ENCODE data around the gene DENND1A.

Gene DENND1A

DNA sequence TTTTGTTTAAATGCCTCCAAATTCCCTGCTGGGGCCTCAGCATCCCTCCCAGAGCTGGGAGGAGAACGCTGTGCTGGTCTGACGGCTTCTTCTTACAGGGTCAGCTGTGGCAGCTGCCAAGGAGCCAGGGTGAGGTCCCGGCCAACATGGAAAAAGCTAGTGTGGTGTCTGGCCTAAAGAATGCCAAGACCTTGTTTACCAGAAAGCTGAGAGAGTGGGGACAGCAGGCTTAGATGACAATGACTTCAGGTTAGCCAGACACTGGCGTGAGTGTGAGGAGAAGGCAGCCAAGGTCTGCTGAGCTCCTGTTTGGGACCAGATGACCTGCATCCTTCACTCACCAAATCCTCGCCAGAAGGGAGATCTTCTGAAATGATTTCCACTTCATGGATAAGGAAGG lies 461.4 kb downstream of the DENND1A start:
- Histone ChIP-seq H3K79me1 (ENCODE audit: low read depth, low read length) (peaks cover 4% of the 10 kb centered on the region), H3K14ac (ENCODE audit: low read length) (no peak overlapping the region), H3K36me3 (replicated peaks in 1 of 2; ENCODE audit: control insufficient read depth in 2 of 2, insufficient read depth in 2 of 2, low read length in 2 of 2) (no peaks in the 10 kb centered on the region), H3K27ac (replicated peaks; ENCODE audit: low read length) (no peak overlapping the region), H3K9me3 (replicated peaks in 1 of 2; ENCODE audit: control insufficient read depth in 2 of 2, insufficient read depth in 1 of 2, low read depth in 1 of 2, low read length in 2 of 2) (no peaks in the 10 kb centered on the region), H3K9ac (ENCODE audit: low read depth, low read length, poor library complexity) (no peak overlapping the region), H4K91ac (ENCODE audit: low read depth, low read length, poor library complexity) (peak overlapping the region; percentile 38), H3K4ac (ENCODE audit: low read length) (no peak overlapping the region), H2BK5ac (ENCODE audit: low read length) (no peak overlapping the region), H3K4me1 (ENCODE audit: control insufficient read depth in 2 of 2, insufficient read depth in 1 of 2, low read depth in 1 of 2, low read length in 2 of 2) (peaks cover 24 to 27% of the 10 kb centered on the region in 2 donors), H3K23ac (ENCODE audit: low read depth, low read length, poor library complexity) (peak overlapping the region; percentile 52), H2AFZ (ENCODE audit: low read length) (no peak overlapping the region), H3K4me2 (ENCODE audit: insufficient read depth, low read length, poor library complexity, severe bottlenecking) (no peak overlapping the region), H3K18ac (ENCODE audit: low read length) (peak overlapping the region; percentile 18), H3K4me3 (ENCODE audit: low read length in 2 of 2) (no peak overlapping the region), H2AK5ac (ENCODE audit: low read depth, low read length) (no peak overlapping the region), H2BK15ac (ENCODE audit: low read length) (no peak overlapping the region), H4K8ac (ENCODE audit: low read depth, low read length) (no peak overlapping the region), H2BK120ac (ENCODE audit: low read depth, low read length) (no peak overlapping the region), H3K27me3 (ENCODE audit: control insufficient read depth in 3 of 3, insufficient read depth in 3 of 3, low read depth in 1 of 3, low read length in 3 of 3) (no peaks in the 10 kb centered on the region), H2BK12ac (ENCODE audit: low read length) (no peak overlapping the region)
- DNase-seq (ENCODE audit: low spot score): no peak
- WGBS, 2 donors (ENCODE audit: extremely low coverage in 2 of 2, insufficient read length in 2 of 2, insufficient replicate concordance in 1 of 2): no CpG with 5 or more reads among the region's 5 CpGs

DNA sequence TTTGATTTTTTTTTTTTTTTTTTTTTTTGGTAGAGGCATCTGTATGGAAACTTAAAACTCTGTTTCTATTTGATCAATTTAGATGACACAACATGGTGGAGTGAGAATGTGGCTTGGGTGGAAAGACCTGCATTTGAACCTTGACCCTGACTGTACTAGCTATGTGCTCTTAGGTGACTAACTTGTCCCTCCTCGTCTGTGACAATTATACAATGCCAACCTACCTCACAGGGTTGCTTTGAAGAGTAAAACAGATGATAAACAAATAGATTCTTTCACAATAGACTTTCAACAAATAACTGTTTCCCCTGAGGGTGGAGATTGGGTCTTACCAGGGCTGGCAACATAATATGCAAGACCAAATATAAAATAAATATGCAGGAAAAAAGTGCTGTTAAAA lies 464.6 kb downstream of the DENND1A start:
- H2AK5ac ChIP-seq (ENCODE audit: low read depth, low read length): no peak overlapping the region
- H3K4ac ChIP-seq (ENCODE audit: low read length): no peak overlapping the region
- H2BK5ac ChIP-seq (ENCODE audit: low read length): no peak overlapping the region
- H2AFZ ChIP-seq (ENCODE audit: low read length): no peak overlapping the region
- H3K79me1 ChIP-seq (ENCODE audit: low read depth, low read length): no peaks in the 10 kb centered on the region
- H3K4me1 ChIP-seq (ENCODE audit: control insufficient read depth in 2 of 2, insufficient read depth in 1 of 2, low read depth in 1 of 2, low read length in 2 of 2): peaks cover 14 to 15% of the 10 kb centered on the region in 2 donors
- no peaks in the 10 kb centered on the region for H3K27me3 ChIP-seq (ENCODE audit: control insufficient read depth in 3 of 3, insufficient read depth in 3 of 3, low read depth in 1 of 3, low read length in 3 of 3)
- no peak overlapping the region for H3K14ac ChIP-seq (ENCODE audit: low read length)
- no peaks in the 10 kb centered on the region for H3K9me3 ChIP-seq (replicated peaks in 1 of 2; ENCODE audit: control insufficient read depth in 2 of 2, insufficient read depth in 1 of 2, low read depth in 1 of 2, low read length in 2 of 2)
- no peak overlapping the region for H3K4me3 ChIP-seq (ENCODE audit: low read length in 2 of 2)
- no peak overlapping the region for H3K23ac ChIP-seq (ENCODE audit: low read depth, low read length, poor library complexity)
- no peaks in the 10 kb centered on the region for H3K36me3 ChIP-seq (replicated peaks in 1 of 2; ENCODE audit: control insufficient read depth in 2 of 2, insufficient read depth in 2 of 2, low read length in 2 of 2)
- no CpG with 5 or more reads among the region's 1 CpG for WGBS, 2 donors (ENCODE audit: extremely low coverage in 2 of 2, insufficient read length in 2 of 2, insufficient replicate concordance in 1 of 2)
- no peak for DNase-seq (ENCODE audit: low spot score)
- H2BK15ac ChIP-seq (ENCODE audit: low read length): no peak overlapping the region
- no peak overlapping the region for H2BK12ac ChIP-seq (ENCODE audit: low read length)
- no peak overlapping the region for H3K18ac ChIP-seq (ENCODE audit: low read length)
- no peak overlapping the region for H4K8ac ChIP-seq (ENCODE audit: low read depth, low read length)
- no peak overlapping the region for H4K91ac ChIP-seq (ENCODE audit: low read depth, low read length, poor library complexity)
- no peak overlapping the region for H3K9ac ChIP-seq (ENCODE audit: low read depth, low read length, poor library complexity)
- no peak overlapping the region for H2BK120ac ChIP-seq (ENCODE audit: low read depth, low read length)
- no peak overlapping the region for H3K4me2 ChIP-seq (ENCODE audit: insufficient read depth, low read length, poor library complexity, severe bottlenecking)
- no peak overlapping the region for H3K27ac ChIP-seq (replicated peaks; ENCODE audit: low read length)

DNA sequence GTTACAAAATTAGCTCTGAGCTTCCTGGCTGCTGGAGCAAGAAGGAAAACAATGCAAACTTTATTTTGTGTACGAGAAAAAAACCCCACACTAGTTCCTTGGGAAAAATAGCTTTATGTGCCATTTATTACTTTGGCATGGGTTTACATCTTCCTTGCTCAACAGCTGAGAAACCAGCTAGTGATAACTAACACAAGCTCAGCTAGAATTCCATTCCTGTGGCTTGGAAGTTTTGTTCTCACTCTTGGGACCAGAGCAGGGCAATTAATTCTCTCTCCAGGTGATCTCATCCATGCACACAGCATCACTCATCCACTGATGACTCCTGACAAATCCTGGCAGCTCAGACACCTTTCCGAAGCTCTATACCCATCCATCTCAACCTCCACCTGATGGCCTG lies 469.8 kb downstream of the DENND1A start:
- Histone ChIP-seq H3K4me3 (ENCODE audit: low read length in 2 of 2) (no peak overlapping the region), H2BK15ac (ENCODE audit: low read length) (no peak overlapping the region), H3K36me3 (replicated peaks in 1 of 2; ENCODE audit: control insufficient read depth in 2 of 2, insufficient read depth in 2 of 2, low read length in 2 of 2) (no peaks in the 10 kb centered on the region), H3K27ac (replicated peaks; ENCODE audit: low read length) (peak overlapping the region; percentile 6), H3K4me2 (ENCODE audit: insufficient read depth, low read length, poor library complexity, severe bottlenecking) (no peak overlapping the region), H2AK5ac (ENCODE audit: low read depth, low read length) (no peak overlapping the region), H3K18ac (ENCODE audit: low read length) (no peak overlapping the region), H3K79me1 (ENCODE audit: low read depth, low read length) (no peaks in the 10 kb centered on the region), H3K27me3 (ENCODE audit: control insufficient read depth in 3 of 3, insufficient read depth in 3 of 3, low read depth in 1 of 3, low read length in 3 of 3) (no peaks in the 10 kb centered on the region), H4K91ac (ENCODE audit: low read depth, low read length, poor library complexity) (no peak overlapping the region), H2BK12ac (ENCODE audit: low read length) (no peak overlapping the region), H2AFZ (ENCODE audit: low read length) (no peak overlapping the region), H4K8ac (ENCODE audit: low read depth, low read length) (no peak overlapping the region), H3K23ac (ENCODE audit: low read depth, low read length, poor library complexity) (no peak overlapping the region), H3K14ac (ENCODE audit: low read length) (no peak overlapping the region), H2BK120ac (ENCODE audit: low read depth, low read length) (no peak overlapping the region), H3K4ac (ENCODE audit: low read length) (no peak overlapping the region), H3K4me1 (ENCODE audit: control insufficient read depth in 2 of 2, insufficient read depth in 1 of 2, low read depth in 1 of 2, low read length in 2 of 2) (peaks cover 4 to 13% of the 10 kb centered on the region in 2 donors), H3K9ac (ENCODE audit: low read depth, low read length, poor library complexity) (no peak overlapping the region), H3K9me3 (replicated peaks in 1 of 2; ENCODE audit: control insufficient read depth in 2 of 2, insufficient read depth in 1 of 2, low read depth in 1 of 2, low read length in 2 of 2) (no peaks in the 10 kb centered on the region), H2BK5ac (ENCODE audit: low read length) (no peak overlapping the region)
- DNase-seq (ENCODE audit: low spot score): no peak
- no CpG with 5 or more reads among the region's 2 CpGs for WGBS, 2 donors (ENCODE audit: extremely low coverage in 2 of 2, insufficient read length in 2 of 2, insufficient replicate concordance in 1 of 2)

DNA sequence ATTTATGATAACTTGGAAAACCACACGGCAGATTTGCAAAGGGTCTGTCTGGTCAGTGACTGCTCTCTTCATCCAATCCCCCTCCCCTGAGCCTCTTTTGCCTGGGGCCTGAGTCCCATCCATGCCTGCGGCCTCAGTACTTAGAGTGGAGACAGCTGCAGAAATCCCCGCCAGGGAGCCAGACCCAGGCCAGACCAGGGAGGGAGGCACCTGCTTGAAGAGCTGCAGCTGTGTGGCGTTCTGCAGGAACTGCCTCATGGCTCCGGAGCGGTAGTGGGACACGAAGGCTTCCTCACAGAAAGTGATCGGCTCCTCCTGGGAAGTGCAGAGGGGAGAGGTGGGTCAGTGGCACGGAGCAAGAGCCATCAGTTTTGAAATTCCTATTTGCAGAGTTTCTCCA lies 472.3 kb downstream of the DENND1A start:
- DNase-seq (ENCODE audit: low spot score): no peak

More for the DNA sequence above, 472.3 kb downstream of the DENND1A start:
- H3K4me2 ChIP-seq (ENCODE audit: insufficient read depth, low read length, poor library complexity, severe bottlenecking): peak overlapping the region; percentile 12
- no peak overlapping the region for H3K23ac ChIP-seq (ENCODE audit: low read depth, low read length, poor library complexity)
- H3K27ac ChIP-seq (replicated peaks; ENCODE audit: low read length): peak overlapping the region; percentile 12
- H3K36me3 ChIP-seq (replicated peaks in 1 of 2; ENCODE audit: control insufficient read depth in 2 of 2, insufficient read depth in 2 of 2, low read length in 2 of 2): no peaks in the 10 kb centered on the region
- H3K4me3 ChIP-seq (ENCODE audit: low read length in 2 of 2): no peak overlapping the region
- no peaks in the 10 kb centered on the region for H3K27me3 ChIP-seq (ENCODE audit: control insufficient read depth in 3 of 3, insufficient read depth in 3 of 3, low read depth in 1 of 3, low read length in 3 of 3)
- no peak overlapping the region for H3K14ac ChIP-seq (ENCODE audit: low read length)
- H2BK120ac ChIP-seq (ENCODE audit: low read depth, low read length): no peak overlapping the region
- no peak overlapping the region for H3K9ac ChIP-seq (ENCODE audit: low read depth, low read length, poor library complexity)
- WGBS, 2 donors (ENCODE audit: extremely low coverage in 2 of 2, insufficient read length in 2 of 2, insufficient replicate concordance in 1 of 2): no CpG with 5 or more reads among the region's 9 CpGs
- no peak overlapping the region for H4K8ac ChIP-seq (ENCODE audit: low read depth, low read length)
- H3K9me3 ChIP-seq (replicated peaks in 1 of 2; ENCODE audit: control insufficient read depth in 2 of 2, insufficient read depth in 1 of 2, low read depth in 1 of 2, low read length in 2 of 2): no peaks in the 10 kb centered on the region
- H4K91ac ChIP-seq (ENCODE audit: low read depth, low read length, poor library complexity): no peak overlapping the region
- H2AFZ ChIP-seq (ENCODE audit: low read length): peak overlapping the region; percentile 16
- H2BK12ac ChIP-seq (ENCODE audit: low read length): no peak overlapping the region
- no peak overlapping the region for H2AK5ac ChIP-seq (ENCODE audit: low read depth, low read length)
- peaks cover 6 to 21% of the 10 kb centered on the region in 2 donors for H3K4me1 ChIP-seq (ENCODE audit: control insufficient read depth in 2 of 2, insufficient read depth in 1 of 2, low read depth in 1 of 2, low read length in 2 of 2)
- no peak overlapping the region for H3K18ac ChIP-seq (ENCODE audit: low read length)
- H3K79me1 ChIP-seq (ENCODE audit: low read depth, low read length): no peaks in the 10 kb centered on the region
- H3K4ac ChIP-seq (ENCODE audit: low read length): no peak overlapping the region
- H2BK15ac ChIP-seq (ENCODE audit: low read length): no peak overlapping the region
- H2BK5ac ChIP-seq (ENCODE audit: low read length): no peak overlapping the region

All from neuronal stem cell (in vitro differentiated cells).